ENCODE results near the gene NOG.

NOG gene

GRCh38 chr17:56633681-56634080 lies 40.2 kb downstream of the NOG start:
- Mint-ChIP-seq H3K4me1 (peaks cover 14% of the 10 kb centered on the region), H3K27me3 (ENCODE audit: low read depth, poor library complexity) (peaks cover 44% of the 10 kb centered on the region), H3K9me3 (no peaks in the 10 kb centered on the region), H3K36me3 (ENCODE audit: low read depth) (no peaks in the 10 kb centered on the region), H3K4me3 (no peak overlapping the region), H3K27ac (no peak overlapping the region)
- DNase-seq: no peak
- no peak for TF ChIP-seq CTCF (IDR thresholded peaks at IDR 0.05)

GRCh38 chr17:56635641-56636040 lies 42.1 kb downstream of the NOG start:
- Mint-ChIP-seq H3K27ac (no peak overlapping the region), H3K4me1 (peaks cover 9% of the 10 kb centered on the region), H3K27me3 (ENCODE audit: low read depth, poor library complexity) (peaks cover 48% of the 10 kb centered on the region), H3K4me3 (no peak overlapping the region), H3K36me3 (ENCODE audit: low read depth) (no peaks in the 10 kb centered on the region), H3K9me3 (no peaks in the 10 kb centered on the region)
- TF ChIP-seq CTCF (IDR thresholded peaks at IDR 0.05): no peak
- no peak for DNase-seq

- Mint-ChIP-seq H3K4me1 (peaks cover 9% of the 10 kb centered on the region), H3K4me3 (no peak overlapping the region), H3K27me3 (ENCODE audit: low read depth, poor library complexity) (peaks cover 52% of the 10 kb centered on the region), H3K27ac (no peak overlapping the region), H3K36me3 (ENCODE audit: low read depth) (no peaks in the 10 kb centered on the region), H3K9me3 (no peaks in the 10 kb centered on the region)
- no peak for TF ChIP-seq CTCF (IDR thresholded peaks at IDR 0.05)
- no peak for DNase-seq
Observed at GRCh38 chr17:56636265-56636664, 42.8 kb downstream of the NOG start.

GRCh38 chr17:56637254-56637653 lies 43.8 kb downstream of the NOG start:
- no peaks in the 10 kb centered on the region for H3K36me3 Mint-ChIP-seq (ENCODE audit: low read depth)
- TF ChIP-seq CTCF (IDR thresholded peaks at IDR 0.05): no peak
- peaks cover 55% of the 10 kb centered on the region for H3K27me3 Mint-ChIP-seq (ENCODE audit: low read depth, poor library complexity)

GRCh38 chr17:56638591-56639051 lies 45.1 kb downstream of the NOG start:
- DNase-seq: no peak
- H3K27ac Mint-ChIP-seq: no peak overlapping the region
- H3K4me1 Mint-ChIP-seq: peaks cover 16% of the 10 kb centered on the region
- H3K4me3 Mint-ChIP-seq: no peak overlapping the region
- no peaks in the 10 kb centered on the region for H3K36me3 Mint-ChIP-seq (ENCODE audit: low read depth)
- no peak for TF ChIP-seq CTCF (IDR thresholded peaks at IDR 0.05)
- peaks cover 54% of the 10 kb centered on the region for H3K27me3 Mint-ChIP-seq (ENCODE audit: low read depth, poor library complexity)
- H3K9me3 Mint-ChIP-seq: no peaks in the 10 kb centered on the region

More at GRCh38 chr17:56637254-56637653, 43.8 kb downstream of the NOG start:
- Mint-ChIP-seq H3K4me3 (no peak overlapping the region), H3K27ac (no peak overlapping the region), H3K9me3 (no peaks in the 10 kb centered on the region), H3K4me1 (peaks cover 16% of the 10 kb centered on the region)
- DNase-seq: no peak

GRCh38 chr17:56639517-56639916 lies 46.0 kb downstream of the NOG start:
- Mint-ChIP-seq H3K36me3 (ENCODE audit: low read depth) (no peaks in the 10 kb centered on the region), H3K9me3 (no peaks in the 10 kb centered on the region), H3K4me1 (peaks cover 16% of the 10 kb centered on the region), H3K27ac (no peak overlapping the region), H3K27me3 (ENCODE audit: low read depth, poor library complexity) (peaks cover 55% of the 10 kb centered on the region), H3K4me3 (no peak overlapping the region)
- no peak for DNase-seq
- no peak for TF ChIP-seq CTCF (IDR thresholded peaks at IDR 0.05)
